Measurements from ENCODE around the gene PRM2. TPM values are rescaled to one million over a fixed set of nuclear protein-coding genes. Genes with fewer than 3 reads are reported as not detected.

Gene PRM2
- total and polyA plus RNA-seq, 2 experiments from 2014 or later: not detected

GRCh38 chr16:11312718-11313492 lies 36.6 kb upstream of the PRM2 start:
- H3K9me2 ChIP-seq (ENCODE audit: insufficient read depth): no peaks in the 10 kb centered on the region
- H3K36me3 ChIP-seq (ENCODE audit: low read depth): no peaks in the 10 kb centered on the region
- peak overlapping the region; percentile 10 for H3K4me2 ChIP-seq (ENCODE audit: unreplicated experiment)
- H3F3A ChIP-seq (ENCODE audit: insufficient read depth): no peaks in the 10 kb centered on the region
- no peak overlapping the region for H3K4me3 ChIP-seq
- TF ChIP-seq EZH2phosphoT487 (IDR thresholded peaks at IDR 0.05; ENCODE audit: insufficient read depth, low read depth) (no peak), EZH2 (IDR thresholded peaks at IDR 0.05; ENCODE audit: insufficient read depth, poor library complexity, severe bottlenecking) (no peak)
- H2AFZ ChIP-seq: peak overlapping the region; percentile 33; the same call in 1 of the 2 replicates
- DNase-seq: peak; percentile 47
- H3K9me3 ChIP-seq (ENCODE audit: low read depth): no peaks in the 10 kb centered on the region
- WGBS, 2 experiments (ENCODE audit: low coverage in 1 of 2, low lambda C conversion rate in 2 of 2, missing lambda C conversion rate in 2 of 2): 74 to 77% methylated on average over 7 to 8 of the region's 8 CpGs
- in situ Hi-C loops (cut with MboI): no loop called here
- no peaks in the 10 kb centered on the region for H3K79me2 ChIP-seq (ENCODE audit: insufficient read depth)
- H3K9ac ChIP-seq: peak overlapping the region; percentile 21; the same call in 1 of the 2 replicates
- H3K27ac ChIP-seq: no peak overlapping the region
- H3K4me1 ChIP-seq (ENCODE audit: insufficient read depth): peaks cover 20% of the 10 kb centered on the region
- H3K27me3 ChIP-seq (replicated peaks; ENCODE audit: insufficient read depth): no peaks in the 10 kb centered on the region
- no peaks in the 10 kb centered on the region for H4K20me1 ChIP-seq (ENCODE audit: insufficient read depth)

- Histone ChIP-seq H3K79me2 (ENCODE audit: insufficient read depth) (no peaks in the 10 kb centered on the region), H3K27ac (no peak overlapping the region), H3K9ac (no peak overlapping the region), H3K4me3 (no peak overlapping the region), H3K36me3 (ENCODE audit: low read depth) (no peaks in the 10 kb centered on the region), H2AFZ (no peak overlapping the region), H4K20me1 (ENCODE audit: insufficient read depth) (no peaks in the 10 kb centered on the region), H3K27me3 (replicated peaks; ENCODE audit: insufficient read depth) (no peaks in the 10 kb centered on the region), H3K9me2 (ENCODE audit: insufficient read depth) (no peaks in the 10 kb centered on the region), H3K4me2 (ENCODE audit: unreplicated experiment) (no peak overlapping the region), H3F3A (ENCODE audit: insufficient read depth) (no peaks in the 10 kb centered on the region), H3K9me3 (ENCODE audit: low read depth) (no peaks in the 10 kb centered on the region), H3K4me1 (ENCODE audit: insufficient read depth) (peaks cover 20% of the 10 kb centered on the region)
- WGBS, 2 experiments (ENCODE audit: low coverage in 1 of 2, low lambda C conversion rate in 2 of 2, missing lambda C conversion rate in 2 of 2): 84 to 91% methylated on average over 10 of the region's 10 CpGs
- in situ Hi-C loops (cut with MboI): no loop called here
- TF ChIP-seq EZH2phosphoT487 (IDR thresholded peaks at IDR 0.05; ENCODE audit: insufficient read depth, low read depth): no peak
- TF ChIP-seq EZH2 (IDR thresholded peaks at IDR 0.05; ENCODE audit: insufficient read depth, poor library complexity, severe bottlenecking): no peak
- DNase-seq: no peak
Measured at GRCh38 chr16:11310997-11311561, 34.8 kb upstream of the PRM2 start.

- Histone ChIP-seq H3K4me1 (ENCODE audit: insufficient read depth) (peaks cover 20% of the 10 kb centered on the region), H3K27me3 (replicated peaks; ENCODE audit: insufficient read depth) (no peaks in the 10 kb centered on the region), H3K9me2 (ENCODE audit: insufficient read depth) (no peaks in the 10 kb centered on the region), H3K79me2 (ENCODE audit: insufficient read depth) (no peaks in the 10 kb centered on the region), H3K9ac (no peak overlapping the region), H3F3A (ENCODE audit: insufficient read depth) (no peaks in the 10 kb centered on the region), H3K4me3 (no peak overlapping the region), H3K36me3 (ENCODE audit: low read depth) (no peaks in the 10 kb centered on the region), H3K27ac (no peak overlapping the region), H4K20me1 (ENCODE audit: insufficient read depth) (no peaks in the 10 kb centered on the region), H3K9me3 (ENCODE audit: low read depth) (no peaks in the 10 kb centered on the region), H3K4me2 (ENCODE audit: unreplicated experiment) (no peak overlapping the region), H2AFZ (no peak overlapping the region)
- in situ Hi-C loops (cut with MboI): no loop called here
- TF ChIP-seq EZH2phosphoT487 (IDR thresholded peaks at IDR 0.05; ENCODE audit: insufficient read depth, low read depth): no peak
- TF ChIP-seq EZH2 (IDR thresholded peaks at IDR 0.05; ENCODE audit: insufficient read depth, poor library complexity, severe bottlenecking): no peak
- no peak for DNase-seq
- WGBS, 2 experiments (ENCODE audit: low coverage in 1 of 2, low lambda C conversion rate in 2 of 2, missing lambda C conversion rate in 2 of 2): 96% methylated on average over 3 of the region's 3 CpGs
Measured at GRCh38 chr16:11310634-11310977, 34.3 kb upstream of the PRM2 start.

- peaks cover 20% of the 10 kb centered on the region for H3K4me1 ChIP-seq (ENCODE audit: insufficient read depth)
- in situ Hi-C loops (cut with MboI): no loop called here
- DNase-seq: no peak
- no peaks in the 10 kb centered on the region for H3K36me3 ChIP-seq (ENCODE audit: low read depth)
- no peak overlapping the region for H2AFZ ChIP-seq
- H4K20me1 ChIP-seq (ENCODE audit: insufficient read depth): no peaks in the 10 kb centered on the region
- H3F3A ChIP-seq (ENCODE audit: insufficient read depth): no peaks in the 10 kb centered on the region
- no peaks in the 10 kb centered on the region for H3K9me2 ChIP-seq (ENCODE audit: insufficient read depth)
- no peaks in the 10 kb centered on the region for H3K9me3 ChIP-seq (ENCODE audit: low read depth)
- H3K79me2 ChIP-seq (ENCODE audit: insufficient read depth): no peaks in the 10 kb centered on the region
- no peak overlapping the region for H3K4me3 ChIP-seq
- TF ChIP-seq EZH2 (IDR thresholded peaks at IDR 0.05; ENCODE audit: insufficient read depth, poor library complexity, severe bottlenecking) (no peak), EZH2phosphoT487 (IDR thresholded peaks at IDR 0.05; ENCODE audit: insufficient read depth, low read depth) (no peak)
- no peak overlapping the region for H3K27ac ChIP-seq
- H3K4me2 ChIP-seq (ENCODE audit: unreplicated experiment): no peak overlapping the region
- 65 to 67% methylated on average over 9 of the region's 9 CpGs for WGBS, 2 experiments (ENCODE audit: low coverage in 1 of 2, low lambda C conversion rate in 2 of 2, missing lambda C conversion rate in 2 of 2)
- no peaks in the 10 kb centered on the region for H3K27me3 ChIP-seq (replicated peaks; ENCODE audit: insufficient read depth)
- H3K9ac ChIP-seq: no peak overlapping the region
Measured at GRCh38 chr16:11309895-11310633, 33.8 kb upstream of the PRM2 start.

All from GM23248 (cell line).